GM23338 (cell line): ENCODE measurements around the gene SLC26A11. TPM values are rescaled to one million over a fixed set of nuclear protein-coding genes. Genes with fewer than 3 reads are reported as not detected.

Source experiments
- CREB1 ChIP-seq: fragments of 250-450 bp; sonication (Bioruptor Pico); IDR thresholded peaks from 2 replicates; pipeline ENCODE4 v1.5.0; 2020; ENCODE audit warnings: low read depth, mild to moderate bottlenecking, moderate library complexity
- EZH2 ChIP-seq: fragments of 200-600 bp; sonication (generic); IDR thresholded peaks from one replicate; pipeline ENCODE4 v1.8.0; 2017; ENCODE audit warnings: antibody characterized with exemption, mild to moderate bottlenecking, low read depth; ENCODE audit not compliant: unreplicated experiment
- EZH2phosphoT487 ChIP-seq: fragments of 200-600 bp; sonication (generic); IDR thresholded peaks from one replicate; pipeline ENCODE4 v1.8.1; 2018; ENCODE audit warnings: antibody characterized with exemption; ENCODE audit not compliant: unreplicated experiment
- NANOG ChIP-seq: IDR thresholded peaks from 2 replicates; pipeline ENCODE4 v1.6.1; 2016; ENCODE audit warnings: antibody characterized with exemption, borderline replicate concordance
- POLR2AphosphoS5 ChIP-seq: IDR thresholded peaks from 2 replicates; pipeline ENCODE4 v1.6.1; 2016; ENCODE audit warnings: antibody characterized with exemption, low read depth
- ZNF462 ChIP-seq: fragments of 250-450 bp; sonication (Bioruptor Pico); IDR thresholded peaks from 2 replicates; pipeline ENCODE4 v1.5.0; 2020; ENCODE audit warnings: mild to moderate bottlenecking, moderate library complexity
- polyA plus RNA-seq: library from polyadenylated mRNA; unstranded; fragments of >200 nt; fragmentation: Nextera tagmentation; extraction: Ambion mirVana; gene quantifications from 2 replicates; pipeline ENCODE4 v1.2.1, GENCODE V29; 2016
- total RNA-seq: library from RNA; depleted of rRNA; stranded (reverse); fragments of >200 nt; shearing (Covaris generic); gene quantifications from 2 replicates; pipeline ENCODE4 v1.2.3, GENCODE V29; 2014
- TF ChIP-seq, protein P1 (sequence below): IDR thresholded peaks from one replicate; pipeline ENCODE4 v1.6.1; 2018; ENCODE audit warnings: antibody characterized with exemption; ENCODE audit not compliant: unreplicated experiment

Gene SLC26A11
- total and polyA plus RNA-seq, 2 experiments from 2014 or later: 10.9 to 23.0 TPM

DNA sequence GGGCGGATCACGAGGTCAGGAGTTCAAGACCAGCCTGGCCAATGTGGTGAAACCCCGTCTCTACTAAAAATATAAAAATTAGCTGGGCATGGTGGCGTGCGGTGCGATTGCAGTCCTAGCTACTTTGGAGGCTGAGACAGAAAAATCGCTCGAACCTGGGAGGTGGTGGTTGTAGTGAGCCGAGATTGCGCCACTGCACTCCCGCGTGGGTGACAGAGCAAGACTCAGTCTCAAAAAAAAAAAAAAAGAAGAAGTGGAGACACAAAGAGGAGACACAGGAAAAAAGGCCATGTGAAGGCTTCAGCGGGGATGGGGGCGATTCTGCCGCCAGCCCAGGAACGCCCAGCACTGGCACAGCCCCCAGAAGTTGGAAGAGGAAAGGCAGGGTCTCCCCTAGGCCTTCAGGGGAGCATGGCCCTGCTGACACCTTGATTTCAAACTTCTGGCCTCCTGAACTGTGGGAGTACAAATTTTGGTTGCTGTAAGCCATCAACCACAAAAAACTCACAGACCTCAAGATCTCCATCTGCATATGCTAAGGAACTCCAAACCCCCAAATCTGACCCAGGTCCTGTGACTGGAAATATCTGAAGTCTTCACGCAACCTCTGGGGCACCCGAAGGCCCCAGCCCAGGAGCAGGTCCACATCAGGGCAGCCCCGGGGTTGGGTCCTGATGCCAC, 7.1 kb upstream of the SLC26A11 start (continued):
- TF ChIP-seq ZNF462 (CRISPR knock-in tag): no peak
- TF ChIP-seq NANOG: no peak
- no peak for TF ChIP-seq EZH2
- TF ChIP-seq EZH2phosphoT487: no peak
- TF ChIP-seq POLR2AphosphoS5: no peak
- no peak for TF ChIP-seq CREB1
- TF ChIP-seq, protein P1, sequence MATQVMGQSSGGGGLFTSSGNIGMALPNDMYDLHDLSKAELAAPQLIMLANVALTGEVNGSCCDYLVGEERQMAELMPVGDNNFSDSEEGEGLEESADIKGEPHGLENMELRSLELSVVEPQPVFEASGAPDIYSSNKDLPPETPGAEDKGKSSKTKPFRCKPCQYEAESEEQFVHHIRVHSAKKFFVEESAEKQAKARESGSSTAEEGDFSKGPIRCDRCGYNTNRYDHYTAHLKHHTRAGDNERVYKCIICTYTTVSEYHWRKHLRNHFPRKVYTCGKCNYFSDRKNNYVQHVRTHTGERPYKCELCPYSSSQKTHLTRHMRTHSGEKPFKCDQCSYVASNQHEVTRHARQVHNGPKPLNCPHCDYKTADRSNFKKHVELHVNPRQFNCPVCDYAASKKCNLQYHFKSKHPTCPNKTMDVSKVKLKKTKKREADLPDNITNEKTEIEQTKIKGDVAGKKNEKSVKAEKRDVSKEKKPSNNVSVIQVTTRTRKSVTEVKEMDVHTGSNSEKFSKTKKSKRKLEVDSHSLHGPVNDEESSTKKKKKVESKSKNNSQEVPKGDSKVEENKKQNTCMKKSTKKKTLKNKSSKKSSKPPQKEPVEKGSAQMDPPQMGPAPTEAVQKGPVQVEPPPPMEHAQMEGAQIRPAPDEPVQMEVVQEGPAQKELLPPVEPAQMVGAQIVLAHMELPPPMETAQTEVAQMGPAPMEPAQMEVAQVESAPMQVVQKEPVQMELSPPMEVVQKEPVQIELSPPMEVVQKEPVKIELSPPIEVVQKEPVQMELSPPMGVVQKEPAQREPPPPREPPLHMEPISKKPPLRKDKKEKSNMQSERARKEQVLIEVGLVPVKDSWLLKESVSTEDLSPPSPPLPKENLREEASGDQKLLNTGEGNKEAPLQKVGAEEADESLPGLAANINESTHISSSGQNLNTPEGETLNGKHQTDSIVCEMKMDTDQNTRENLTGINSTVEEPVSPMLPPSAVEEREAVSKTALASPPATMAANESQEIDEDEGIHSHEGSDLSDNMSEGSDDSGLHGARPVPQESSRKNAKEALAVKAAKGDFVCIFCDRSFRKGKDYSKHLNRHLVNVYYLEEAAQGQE: no peak
